Fibroblast of pulmonary artery (primary cell): ENCODE data around the gene TJP2.

Experiments used
- DNase-seq: peaks from one replicate; pipeline ENCODE4 v3.0.0-alpha.2; 2010; ENCODE audit warnings: low read depth
- H3K4me3 ChIP-seq: replicated peaks from 2 replicates; pipeline ENCODE4 v1.5.1; 2011; ENCODE audit warnings: low read depth, mild to moderate bottlenecking, control low read depth, low read length, moderate library complexity
- CTCF ChIP-seq: IDR thresholded peaks from 2 replicates; pipeline ENCODE4 v1.5.1; 2011; ENCODE audit warnings: mild to moderate bottlenecking, control low read depth, low read length, inconsistent platforms; ENCODE audit errors: missing control alignments

Gene TJP2

GRCh38 chr9:69190086-69190862 lies 16.2 kb downstream of the TJP2 start:
- DNase-seq: no peak
- no peak overlapping the region for H3K4me3 ChIP-seq
- TF ChIP-seq CTCF: no peak

GRCh38 chr9:69190863-69191181 lies 16.7 kb downstream of the TJP2 start:
- H3K4me3 ChIP-seq: no peak overlapping the region
- DNase-seq: no peak
- TF ChIP-seq CTCF: no peak

GRCh38 chr9:69191231-69191630 lies 17.2 kb downstream of the TJP2 start:
- no peak for DNase-seq
- H3K4me3 ChIP-seq: no peak overlapping the region
- TF ChIP-seq CTCF: no peak

- no peak for TF ChIP-seq CTCF
- H3K4me3 ChIP-seq: no peak overlapping the region
- no peak for DNase-seq
These were observed 18.1 kb downstream of the TJP2 start for GRCh38 chr9:69192214-69192613.

- no peak for TF ChIP-seq CTCF
- no peak overlapping the region for H3K4me3 ChIP-seq
- DNase-seq: no peak
These were observed 19.6 kb downstream of the TJP2 start for GRCh38 chr9:69193685-69194032.

- no peak overlapping the region for H3K4me3 ChIP-seq
- no peak for TF ChIP-seq CTCF
- no peak for DNase-seq
These were observed 20.8 kb downstream of the TJP2 start for GRCh38 chr9:69194702-69195418.

- TF ChIP-seq CTCF: no peak
- no peak overlapping the region for H3K4me3 ChIP-seq
- DNase-seq: no peak
These were observed 21.6 kb downstream of the TJP2 start for GRCh38 chr9:69195668-69196067.
